ENCODE results near the gene SLC26A11. TPM values are rescaled to one million over a fixed set of nuclear protein-coding genes. Genes with fewer than 3 reads are reported as not detected.

The SLC26A11 gene
- total RNA-seq, 1 experiment from 2014 or later = 26.5 TPM

DNA sequence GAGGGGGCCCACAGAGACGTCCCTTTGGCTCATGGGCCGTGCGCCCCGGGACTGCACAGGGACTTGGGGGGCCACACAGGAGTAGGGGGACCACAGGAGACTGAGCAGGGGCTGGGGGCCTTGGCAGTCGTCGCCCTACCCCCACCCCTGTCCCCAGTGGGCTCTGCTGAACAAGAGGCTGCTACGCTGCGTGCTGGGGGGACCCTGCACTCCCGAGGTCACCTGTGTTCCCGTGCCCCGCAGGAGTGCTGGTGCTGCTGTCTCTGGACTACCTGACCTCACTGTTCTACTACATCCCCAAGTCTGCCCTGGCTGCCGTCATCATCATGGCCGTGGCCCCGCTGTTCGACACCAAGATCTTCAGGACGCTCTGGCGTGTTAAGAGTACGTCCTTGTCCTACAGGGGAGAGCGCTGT lies 26.0 kb downstream of the SLC26A11 start:
- H3K56ac ChIP-seq (ENCODE audit: insufficient read length, low read depth, low read length) = no peak overlapping the region
- H2BK12ac ChIP-seq (ENCODE audit: insufficient read length, low read depth, low read length) = no peak overlapping the region
- H4K5ac ChIP-seq (ENCODE audit: insufficient read length, low read depth, low read length) = no peak overlapping the region
- H2AK5ac ChIP-seq (ENCODE audit: insufficient read length, low read length) = no peak overlapping the region
- H2BK120ac ChIP-seq (ENCODE audit: low read depth, low read length, poor library complexity, severe bottlenecking) = no peak overlapping the region
- Mint-ChIP-seq H3K4me3 (no peak overlapping the region), H3K9me3 (no peaks in the 10 kb centered on the region), H3K27ac (peak overlapping the region in 2 of 3 experiments; percentile 52 to 75; a peak in 2 of 7 replicates), H3K36me3 (ENCODE audit: insufficient read depth in 1 of 3, low read depth in 3 of 3) (peaks cover 8 to 34% (median 20%) of the 10 kb centered on the region in 3 experiments), H3K4me1 (no peaks in the 10 kb centered on the region), H3K27me3 (ENCODE audit: low read depth) (no peaks in the 10 kb centered on the region; the same call in 1 of the 2 replicates)
- DNase-seq = no peak
- no peak overlapping the region for H3T11ph ChIP-seq (ENCODE audit: low read length)
- H3K9me3 ChIP-seq (ENCODE audit: control insufficient read depth, low read depth, low read length) = no peaks in the 10 kb centered on the region
- no CpG with 5 or more reads among the region's 19 CpGs for WGBS (ENCODE audit: extremely low coverage, insufficient read length, low lambda C conversion rate)
- H3K23ac ChIP-seq (ENCODE audit: insufficient read length, low read depth, low read length) = no peak overlapping the region
- H3K27me3 ChIP-seq (ENCODE audit: insufficient read depth, low read length) = no peaks in the 10 kb centered on the region
- H3K4me2 ChIP-seq (ENCODE audit: insufficient read depth, insufficient read length, low read length) = no peak overlapping the region
- no peaks in the 10 kb centered on the region for H4K20me1 ChIP-seq (ENCODE audit: control insufficient read depth, insufficient read depth, insufficient read length)
- H2BK15ac ChIP-seq (ENCODE audit: low read depth, low read length) = no peak overlapping the region
- no peak overlapping the region for H4K8ac ChIP-seq (replicated peaks; ENCODE audit: insufficient read length, low read depth, low read length)
- no peak overlapping the region for H4K91ac ChIP-seq (ENCODE audit: insufficient read length, low read depth, low read length)
- no peak for TF ChIP-seq CTCF (conservative IDR thresholded peaks at IDR 0.05)
- H3K14ac ChIP-seq (ENCODE audit: insufficient read depth, low read length) = no peak overlapping the region
- no peaks in the 10 kb centered on the region for H3K79me2 ChIP-seq (ENCODE audit: insufficient read depth, low read length)
- H2BK5ac ChIP-seq (ENCODE audit: insufficient read length, low read length) = no peak overlapping the region
- H3K18ac ChIP-seq (ENCODE audit: insufficient read length, low read depth, low read length) = no peak overlapping the region
- H3K27ac ChIP-seq (ENCODE audit: insufficient read length, low read depth, low read length) = no peak overlapping the region
- H2AFZ ChIP-seq (ENCODE audit: low read length) = no peak overlapping the region
- no peaks in the 10 kb centered on the region for H3K79me1 ChIP-seq (ENCODE audit: insufficient read depth, low read depth, low read length, poor library complexity, severe bottlenecking)
- H3K4ac ChIP-seq (ENCODE audit: low read depth, low read length) = no peak overlapping the region
- H2BK20ac ChIP-seq (ENCODE audit: low read depth, low read length, poor library complexity, severe bottlenecking) = no peak overlapping the region
- H3K9ac ChIP-seq (ENCODE audit: extremely low read depth, insufficient read length, low read length) = no peak overlapping the region
- H3K23me2 ChIP-seq (ENCODE audit: insufficient read length, low read depth, low read length, poor library complexity, severe bottlenecking) = no peaks in the 10 kb centered on the region
- H3K4me1 ChIP-seq (ENCODE audit: insufficient read depth, low read length) = no peaks in the 10 kb centered on the region
